Activated CD4-positive, alpha-beta T cell treated with anti-CD3 and anti-CD28 coated beads, Interleukin-2, amount 10 ng/mL, durations not matched to agents 24 days and 14 days (primary cell): ENCODE results near the gene PLEKHA5. TPM values are rescaled to one million over a fixed set of nuclear protein-coding genes. Genes with fewer than 3 reads are reported as not detected.
"Not testable (repeated sequence)": the region's sequence is repeated elsewhere in the genome, so short reads cannot be mapped to it uniquely, and the experiment has no call there.

Source experiments
- DNase-seq: peaks from one replicate; pipeline ENCODE4 v3.0.0; 2022
- H3K27ac Mint-ChIP-seq: one replicate; pipeline ENCODE4 v1.8.0; 2022; ENCODE audit warnings: mild to moderate bottlenecking, mixed read lengths
- H3K27me3 Mint-ChIP-seq: one replicate; pipeline ENCODE4 v1.8.0; 2022; ENCODE audit warnings: mixed read lengths
- H3K36me3 Mint-ChIP-seq: one replicate; pipeline ENCODE4 v1.8.0; 2022; ENCODE audit warnings: low read depth, mild to moderate bottlenecking, mixed read lengths
- H3K4me1 Mint-ChIP-seq: one replicate; pipeline ENCODE4 v1.8.0; 2021; ENCODE audit warnings: mixed read lengths
- H3K4me3 Mint-ChIP-seq: one replicate; pipeline ENCODE4 v1.8.0; 2022; ENCODE audit warnings: mild to moderate bottlenecking, moderate library complexity, mixed read lengths
- H3K9me3 Mint-ChIP-seq: one replicate; pipeline ENCODE4 v1.8.0; 2021; ENCODE audit warnings: mixed read lengths
- intact Hi-C: fragments of 100-400 bp; cut with micrococcal nuclease; formaldehyde crosslinking; loops from one replicate; pipeline ENCODE4 v1.15.1; 2023
- total RNA-seq: library from RNA; stranded (reverse); gene quantifications from 2 replicates; pipeline ENCODE4 v1.2.3, GENCODE V29; 2022

The PLEKHA5 gene
- total RNA-seq, 1 donor from 2014 or later = 2.3 TPM

DNA sequence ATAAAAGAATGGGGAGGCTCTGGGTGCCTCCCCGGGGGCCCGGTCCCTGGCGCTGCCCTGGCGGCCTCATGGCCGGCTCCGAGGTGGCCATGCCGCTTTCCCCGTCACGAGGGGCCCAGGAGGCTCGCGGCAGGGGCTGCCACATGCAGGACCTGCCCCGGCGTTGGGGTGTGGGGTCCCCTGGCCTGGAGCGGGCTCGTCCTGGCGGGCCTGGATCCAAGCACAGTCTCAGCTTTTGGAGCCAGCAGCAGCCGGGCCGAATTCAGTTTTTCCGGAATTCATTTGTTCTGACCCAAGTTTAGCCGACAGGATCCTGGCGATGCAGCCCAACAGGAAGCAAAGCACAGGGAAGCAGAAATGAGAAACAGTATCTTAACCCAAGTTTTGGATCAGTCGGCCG lies 283.3 kb downstream of the PLEKHA5 start:
- Mint-ChIP-seq H3K27me3 (no peaks in the 10 kb centered on the region), H3K36me3 (no peaks in the 10 kb centered on the region), H3K4me1 (no peaks in the 10 kb centered on the region), H3K4me3 (no peak overlapping the region), H3K9me3 (no peaks in the 10 kb centered on the region), H3K27ac (no peak overlapping the region)
- intact Hi-C loops = no loop called here
- no peak for DNase-seq

DNA sequence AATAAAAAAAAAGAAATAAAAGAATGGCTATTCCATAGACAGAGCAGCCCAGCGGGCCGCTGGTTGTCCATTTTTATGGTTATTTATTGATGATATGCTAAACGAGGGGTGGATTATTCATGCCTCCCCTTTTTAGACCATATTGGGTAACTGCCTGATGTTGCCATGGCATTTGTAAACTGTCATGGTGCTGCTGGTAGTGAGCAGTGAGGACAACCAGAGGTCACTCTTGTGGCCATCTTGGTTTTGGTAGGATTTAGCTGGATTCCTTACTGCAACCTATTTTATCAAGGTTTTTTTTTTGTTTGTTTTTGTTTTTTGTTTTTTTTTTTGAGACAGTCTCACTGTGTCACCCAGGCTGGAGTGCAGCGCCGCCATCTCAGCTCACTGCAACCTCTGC lies 284.0 kb downstream of the PLEKHA5 start:
- H3K36me3 Mint-ChIP-seq, intact Hi-C loops: not testable (repeated sequence)

DNA sequence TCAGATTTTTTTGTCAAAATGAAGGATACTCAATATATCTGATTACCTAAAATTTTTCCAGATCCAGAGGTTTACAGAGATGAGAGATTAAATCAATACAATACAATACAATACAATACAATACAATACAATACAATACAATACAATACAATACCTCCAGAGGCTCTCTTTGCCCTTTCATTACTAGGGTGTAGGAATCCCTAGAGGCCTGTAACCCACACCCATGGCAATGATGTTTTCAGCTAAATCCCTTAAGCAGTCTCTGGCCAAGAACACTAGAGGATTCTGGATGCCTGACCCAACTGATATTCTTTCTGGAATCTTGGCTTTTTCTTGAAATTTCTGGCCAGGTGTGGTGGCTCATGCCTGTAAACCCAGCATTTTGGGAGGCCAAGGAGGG lies 286.0 kb downstream of the PLEKHA5 start:
- intact Hi-C loops = no loop called here
- no peak overlapping the region for H3K27ac Mint-ChIP-seq
- no peaks in the 10 kb centered on the region for H3K27me3 Mint-ChIP-seq
- H3K4me3 Mint-ChIP-seq = no peak overlapping the region
- H3K9me3 Mint-ChIP-seq = no peaks in the 10 kb centered on the region
- H3K4me1 Mint-ChIP-seq = no peaks in the 10 kb centered on the region
- no peak for DNase-seq
- H3K36me3 Mint-ChIP-seq = no peaks in the 10 kb centered on the region

More for the DNA sequence above, 284.0 kb downstream of the PLEKHA5 start:
- H3K4me1 Mint-ChIP-seq, H3K4me3 Mint-ChIP-seq, H3K27ac Mint-ChIP-seq, H3K27me3 Mint-ChIP-seq, H3K9me3 Mint-ChIP-seq, DNase-seq: not testable (repeated sequence)

DNA sequence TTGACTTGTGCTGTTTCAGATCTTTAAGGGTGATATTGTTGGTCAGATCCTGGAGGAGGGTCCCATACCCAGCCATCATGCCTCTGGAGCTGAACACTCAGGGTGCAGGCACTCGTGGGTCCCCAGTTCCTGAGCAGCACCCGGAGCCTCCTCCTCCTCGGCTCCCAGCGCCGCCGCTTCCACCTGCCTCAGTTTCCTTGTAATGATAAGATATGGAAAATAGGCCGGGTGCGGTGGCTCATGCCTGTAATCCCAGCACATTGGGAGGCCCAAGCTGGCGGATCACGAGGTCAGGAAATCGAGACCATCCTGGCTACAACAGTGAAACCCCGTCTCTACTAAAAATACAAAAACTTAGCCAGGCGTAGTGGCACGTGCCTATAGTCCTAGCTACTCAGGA lies 289.6 kb downstream of the PLEKHA5 start:
- no peak overlapping the region for H3K27ac Mint-ChIP-seq
- no peaks in the 10 kb centered on the region for H3K9me3 Mint-ChIP-seq
- DNase-seq = no peak
- no peaks in the 10 kb centered on the region for H3K36me3 Mint-ChIP-seq
- no peaks in the 10 kb centered on the region for H3K27me3 Mint-ChIP-seq
- no peak overlapping the region for H3K4me3 Mint-ChIP-seq
- intact Hi-C loops = no loop called here
- peaks cover 6% of the 10 kb centered on the region for H3K4me1 Mint-ChIP-seq

DNA sequence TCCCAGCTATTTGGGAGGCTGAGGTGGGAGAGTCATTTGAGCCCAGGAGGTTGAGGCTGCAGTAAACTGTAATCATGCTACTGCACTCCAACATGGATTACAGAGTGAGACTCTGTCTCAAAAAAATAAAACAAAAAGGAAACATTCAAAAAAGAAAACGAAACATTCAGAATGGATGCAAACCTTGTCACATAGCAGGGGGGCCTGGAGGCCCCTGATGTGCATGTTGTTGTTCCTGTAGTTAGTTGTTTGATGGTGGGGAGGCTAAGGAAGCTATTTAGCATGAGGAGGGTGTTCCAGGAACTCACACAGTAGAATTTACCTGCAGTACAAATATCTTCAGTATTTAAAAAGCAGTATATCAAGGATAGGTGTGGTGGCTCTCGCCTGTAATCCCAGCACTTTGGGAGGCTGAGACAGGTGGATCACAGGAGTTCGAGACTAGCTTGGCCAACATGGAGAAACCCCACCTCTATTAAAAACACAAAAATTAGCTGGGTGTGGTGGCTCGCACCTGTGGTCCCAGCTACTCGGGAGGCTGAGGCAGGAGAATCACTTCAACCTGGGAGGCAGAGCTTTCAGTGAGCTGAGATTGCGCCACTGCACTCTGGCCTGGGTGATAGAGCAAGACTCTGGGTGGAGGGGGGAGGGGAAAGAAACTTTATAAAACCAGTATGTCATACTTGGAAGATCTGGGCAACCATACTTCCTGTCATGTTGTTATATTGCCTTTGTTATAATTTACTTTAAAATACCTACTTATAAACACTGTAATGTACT lies 292.2 kb downstream of the PLEKHA5 start:
- intact Hi-C loops = no loop called here
- Mint-ChIP-seq H3K27me3 (no peaks in the 10 kb centered on the region), H3K27ac (peak overlapping the region; percentile 69), H3K9me3 (no peaks in the 10 kb centered on the region), H3K36me3 (no peaks in the 10 kb centered on the region), H3K4me1 (peaks cover 6% of the 10 kb centered on the region), H3K4me3 (no peak overlapping the region)
- DNase-seq = no peak

DNA sequence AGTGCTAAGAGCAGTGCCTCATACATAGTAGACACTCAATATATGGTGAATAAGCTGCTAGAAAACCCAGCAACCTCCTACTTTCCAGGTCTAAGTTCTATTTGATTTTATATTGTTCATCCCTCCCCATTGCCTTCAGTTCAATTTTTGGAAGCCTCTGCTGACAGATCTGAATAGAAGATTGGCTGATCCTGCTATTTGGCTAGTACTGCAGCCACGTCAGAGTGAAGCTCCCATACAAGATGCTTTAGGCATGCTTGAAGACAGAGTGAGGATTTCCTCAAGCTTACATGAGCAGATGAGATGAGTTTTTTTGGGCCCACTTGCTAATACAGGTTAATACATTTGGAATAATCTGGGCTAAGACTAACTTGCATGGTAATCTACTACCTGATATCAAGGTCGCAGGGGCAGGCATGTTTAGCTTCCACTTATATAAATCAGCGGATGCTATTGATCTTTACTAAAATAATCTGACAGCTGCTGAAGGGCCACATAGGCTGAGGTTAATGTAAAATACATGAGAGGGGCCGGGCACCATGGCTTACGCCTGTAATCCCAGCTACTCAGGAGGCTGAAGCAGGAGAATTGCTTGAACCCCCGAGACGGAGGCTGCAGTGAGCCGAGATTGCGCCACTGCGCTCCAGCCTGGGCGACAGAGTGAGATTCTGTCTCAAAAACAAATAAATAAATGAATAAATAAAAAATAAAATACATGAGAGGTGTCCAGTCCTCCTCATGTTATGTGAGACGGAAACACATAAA lies 293.8 kb downstream of the PLEKHA5 start:
- Mint-ChIP-seq H3K36me3 (peaks cover 2% of the 10 kb centered on the region), H3K27ac (no peak overlapping the region), H3K9me3 (no peaks in the 10 kb centered on the region), H3K4me1 (peaks cover 9% of the 10 kb centered on the region), H3K4me3 (no peak overlapping the region), H3K27me3 (no peaks in the 10 kb centered on the region)
- intact Hi-C loops = no loop called here
- DNase-seq = no peak
